OCI-LY3 (cell line): ENCODE measurements around the gene PRMT3.

ENCODE experiments used
- EZH2phosphoT487 ChIP-seq: fragments of 200-600 bp; shearing (Covaris generic); IDR thresholded peaks from 2 replicates; pipeline ENCODE4 v1.6.1; 2018; ENCODE audit warnings: antibody characterized with exemption, mixed run types, low read depth
- TF ChIP-seq, protein P1 (sequence below): fragments of 200-600, 300-600 bp; sonication (generic); IDR thresholded peaks from 2 replicates; pipeline ENCODE4 v1.5.1; 2014; ENCODE audit warnings: antibody characterized with exemption, low read length, low read depth

DNA sequence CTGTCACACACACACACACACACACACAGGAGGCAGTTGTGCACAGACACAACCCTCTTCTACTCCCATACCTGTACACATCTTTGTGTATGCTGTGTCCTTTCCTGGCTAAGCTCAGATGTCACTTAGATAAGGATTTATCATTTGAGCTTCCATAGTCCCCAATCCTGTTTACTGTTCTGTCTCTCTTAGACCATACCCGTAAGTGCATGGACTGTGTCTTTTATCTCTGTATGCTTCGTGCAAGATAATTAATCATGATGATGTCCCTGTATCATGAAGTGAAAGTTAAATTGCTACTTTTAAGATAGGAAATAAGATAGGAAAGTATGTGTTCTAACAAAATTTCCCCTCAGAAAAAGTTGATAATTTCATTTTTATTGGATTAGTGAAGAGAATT is 30.3 kb downstream of the PRMT3 start:
- TF ChIP-seq, protein P1, sequence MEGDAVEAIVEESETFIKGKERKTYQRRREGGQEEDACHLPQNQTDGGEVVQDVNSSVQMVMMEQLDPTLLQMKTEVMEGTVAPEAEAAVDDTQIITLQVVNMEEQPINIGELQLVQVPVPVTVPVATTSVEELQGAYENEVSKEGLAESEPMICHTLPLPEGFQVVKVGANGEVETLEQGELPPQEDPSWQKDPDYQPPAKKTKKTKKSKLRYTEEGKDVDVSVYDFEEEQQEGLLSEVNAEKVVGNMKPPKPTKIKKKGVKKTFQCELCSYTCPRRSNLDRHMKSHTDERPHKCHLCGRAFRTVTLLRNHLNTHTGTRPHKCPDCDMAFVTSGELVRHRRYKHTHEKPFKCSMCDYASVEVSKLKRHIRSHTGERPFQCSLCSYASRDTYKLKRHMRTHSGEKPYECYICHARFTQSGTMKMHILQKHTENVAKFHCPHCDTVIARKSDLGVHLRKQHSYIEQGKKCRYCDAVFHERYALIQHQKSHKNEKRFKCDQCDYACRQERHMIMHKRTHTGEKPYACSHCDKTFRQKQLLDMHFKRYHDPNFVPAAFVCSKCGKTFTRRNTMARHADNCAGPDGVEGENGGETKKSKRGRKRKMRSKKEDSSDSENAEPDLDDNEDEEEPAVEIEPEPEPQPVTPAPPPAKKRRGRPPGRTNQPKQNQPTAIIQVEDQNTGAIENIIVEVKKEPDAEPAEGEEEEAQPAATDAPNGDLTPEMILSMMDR = no peak
- no peak for TF ChIP-seq EZH2phosphoT487
